ENCODE measurements around the gene MIPOL1.
"Not testable (repeated sequence)": the region's sequence is repeated elsewhere in the genome, so short reads cannot be mapped to it uniquely, and the experiment has no call there.

The MIPOL1 gene

DNA sequence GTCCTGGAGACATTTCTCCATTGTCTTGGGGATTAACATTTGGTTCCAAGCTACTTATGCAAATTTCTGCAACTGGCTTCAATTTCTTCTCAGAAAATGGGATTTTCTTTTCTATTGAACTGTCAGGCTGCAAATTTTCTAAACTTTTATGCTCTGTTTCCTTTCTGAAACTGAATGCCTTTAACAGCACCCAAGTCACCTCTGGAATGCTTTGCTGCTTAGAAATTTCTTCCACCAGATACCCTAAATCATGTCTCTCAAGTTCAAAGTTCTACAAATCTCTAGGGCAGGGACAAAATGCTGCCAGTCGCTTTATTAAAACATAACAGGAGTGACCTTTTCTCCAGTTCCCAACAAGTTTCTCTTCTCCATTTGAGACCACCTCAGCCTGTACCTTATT is 264.7 kb downstream of the MIPOL1 start:
- DNase-seq (ENCODE audit: low spot score in 2 of 2); H3K4me1 Mint-ChIP-seq; H3K27ac Mint-ChIP-seq; H3K36me3 Mint-ChIP-seq; ATAC-seq; H3K4me3 Mint-ChIP-seq: not testable (repeated sequence)
- peaks cover 31% of the 10 kb centered on the region for H3K9me3 Mint-ChIP-seq

DNA sequence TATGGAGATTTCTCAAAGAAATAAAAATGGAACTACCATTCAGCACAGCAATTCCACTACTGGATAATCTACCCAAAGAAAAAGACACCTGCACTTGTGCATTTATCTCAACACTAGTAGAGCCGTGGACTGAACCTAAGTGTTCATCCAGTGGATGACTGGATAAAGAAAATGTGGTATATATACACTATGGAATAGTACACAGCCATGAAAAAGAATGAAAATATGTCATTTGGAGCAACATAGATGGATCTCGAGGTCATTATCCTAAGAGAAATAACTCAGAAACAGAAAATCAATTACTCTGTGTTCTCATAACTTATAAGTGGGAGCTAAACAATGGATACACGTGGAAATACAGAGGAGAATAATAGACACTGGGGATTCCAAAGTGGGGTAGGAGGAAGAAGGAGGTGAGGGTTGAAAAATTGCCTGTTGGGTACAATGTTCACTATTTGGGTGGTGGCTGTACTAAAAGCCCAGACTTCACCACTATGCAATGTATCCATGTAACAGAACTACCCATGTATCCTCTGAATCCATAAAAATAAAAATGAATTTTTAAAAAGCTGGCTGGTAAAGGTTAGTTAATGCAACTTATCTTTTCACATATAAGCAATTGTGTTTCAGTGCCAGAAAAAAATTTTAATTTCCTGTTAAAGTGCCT is 266.6 kb downstream of the MIPOL1 start:
- ATAC-seq (no peak), DNase-seq (ENCODE audit: low spot score in 2 of 2) (no peak)
- no peak overlapping the region for H3K27ac Mint-ChIP-seq
- peaks cover 27% of the 10 kb centered on the region for H3K9me3 Mint-ChIP-seq
- no peak overlapping the region for H3K4me3 Mint-ChIP-seq
- no peaks in the 10 kb centered on the region for H3K36me3 Mint-ChIP-seq
- H3K4me1 Mint-ChIP-seq: no peaks in the 10 kb centered on the region

DNA sequence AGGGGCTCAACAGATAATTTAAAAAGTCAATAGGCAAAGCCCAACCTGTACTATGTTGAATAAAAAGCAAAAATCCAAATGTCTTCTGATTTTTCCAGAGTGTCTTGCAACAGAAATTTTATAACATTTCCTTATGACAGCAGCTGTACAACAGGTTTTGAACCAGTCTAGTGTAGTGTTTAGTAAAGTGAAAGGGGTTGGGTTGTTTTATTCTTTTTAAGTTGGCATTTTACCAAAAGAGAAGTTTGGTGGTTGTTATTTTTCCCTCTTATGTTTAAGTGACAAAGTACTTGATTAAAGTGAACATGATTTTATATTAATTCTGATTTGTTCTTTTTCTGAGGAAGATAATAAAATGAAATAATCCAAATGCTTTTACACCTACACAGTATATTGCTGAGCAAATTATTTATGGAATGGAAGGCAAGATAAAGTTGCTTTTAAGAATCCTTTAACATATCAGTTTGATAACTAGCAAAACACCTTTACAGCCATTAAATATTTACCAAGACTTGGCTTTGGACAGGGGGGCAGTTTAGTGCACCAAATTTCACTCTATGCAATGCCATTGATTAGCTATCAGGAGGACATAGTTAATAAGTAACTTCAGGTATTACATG is 268.4 kb downstream of the MIPOL1 start:
- peaks cover 27% of the 10 kb centered on the region for H3K9me3 Mint-ChIP-seq
- H3K27ac Mint-ChIP-seq: no peak overlapping the region
- no peaks in the 10 kb centered on the region for H3K4me1 Mint-ChIP-seq
- no peak overlapping the region for H3K4me3 Mint-ChIP-seq
- no peak for ATAC-seq
- DNase-seq (ENCODE audit: low spot score in 2 of 2): no peak
- no peaks in the 10 kb centered on the region for H3K36me3 Mint-ChIP-seq

DNA sequence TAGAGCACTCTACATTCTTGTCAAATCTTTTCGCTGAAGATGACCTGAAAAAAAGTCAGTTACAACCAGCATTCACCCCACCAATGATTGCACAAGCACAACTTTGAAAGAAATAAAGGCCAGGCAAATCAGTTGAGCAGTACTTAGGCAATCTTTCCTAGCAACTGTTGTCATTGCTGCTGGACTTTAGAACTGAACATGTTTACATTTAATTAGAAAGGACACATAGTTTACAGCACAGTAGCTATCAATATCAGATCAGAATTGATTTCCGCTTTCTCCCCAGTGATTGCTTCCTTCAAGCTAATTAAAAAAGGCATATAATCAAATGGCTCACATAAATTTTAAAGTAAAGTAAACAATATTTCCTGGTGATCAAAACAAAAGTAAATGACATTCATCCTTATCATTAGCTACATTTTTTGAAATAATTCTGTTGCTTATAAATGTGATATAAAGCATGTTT is 268.9 kb downstream of the MIPOL1 start:
- ATAC-seq (no peak), DNase-seq (ENCODE audit: low spot score in 2 of 2) (no peak)
- no peak overlapping the region for H3K27ac Mint-ChIP-seq
- no peaks in the 10 kb centered on the region for H3K36me3 Mint-ChIP-seq
- no peaks in the 10 kb centered on the region for H3K4me1 Mint-ChIP-seq
- H3K4me3 Mint-ChIP-seq: no peak overlapping the region
- H3K9me3 Mint-ChIP-seq: peaks cover 28% of the 10 kb centered on the region

DNA sequence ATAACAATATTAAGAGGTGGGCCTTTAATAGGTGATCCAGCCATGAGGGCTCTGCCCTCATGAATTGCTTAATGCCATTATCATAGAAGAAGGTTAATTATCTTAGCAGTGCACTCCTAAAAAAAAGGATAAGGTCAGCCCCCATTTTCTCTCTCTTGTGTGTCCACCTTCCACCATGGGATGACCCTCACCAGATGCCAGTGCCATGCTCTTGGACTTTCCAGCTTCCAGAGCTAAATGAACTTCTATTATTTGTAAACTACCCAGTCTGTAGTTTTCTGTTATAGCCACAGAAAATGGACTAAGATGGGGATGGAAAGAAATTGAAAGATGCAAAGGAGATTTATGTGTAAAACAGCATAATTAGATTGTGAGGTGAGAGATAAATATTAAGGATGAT is 271.9 kb downstream of the MIPOL1 start:
- DNase-seq (ENCODE audit: low spot score in 2 of 2) (no peak), ATAC-seq (no peak)
- H3K4me1 Mint-ChIP-seq: no peaks in the 10 kb centered on the region
- H3K36me3 Mint-ChIP-seq: no peaks in the 10 kb centered on the region
- no peak overlapping the region for H3K4me3 Mint-ChIP-seq
- H3K27ac Mint-ChIP-seq: no peak overlapping the region
- peaks cover 18% of the 10 kb centered on the region for H3K9me3 Mint-ChIP-seq

DNA sequence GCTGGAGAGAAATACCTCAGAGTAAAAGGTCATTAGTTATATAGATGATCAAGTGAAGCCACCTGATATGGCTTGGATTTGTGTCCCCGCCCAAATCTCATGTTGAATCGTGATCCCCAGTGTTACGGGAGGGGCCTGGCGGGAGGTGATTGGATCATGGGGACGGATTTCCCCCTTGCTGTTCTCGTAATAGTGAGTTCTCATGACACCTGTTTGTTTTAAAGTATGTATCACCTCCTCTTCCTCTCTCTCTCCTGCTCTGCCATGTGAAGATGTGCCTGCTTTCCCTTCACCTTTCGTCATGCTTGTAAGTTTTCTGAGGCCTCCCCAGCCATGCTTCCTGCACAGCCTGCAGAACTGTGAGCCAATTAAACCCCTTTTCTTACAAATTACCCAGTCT is 272.5 kb downstream of the MIPOL1 start:
- Mint-ChIP-seq H3K27ac (no peak overlapping the region), H3K36me3 (no peaks in the 10 kb centered on the region), H3K4me3 (no peak overlapping the region), H3K4me1 (no peaks in the 10 kb centered on the region), H3K9me3 (peaks cover 18% of the 10 kb centered on the region)
- ATAC-seq (no peak), DNase-seq (ENCODE audit: low spot score in 2 of 2) (no peak)

DNA sequence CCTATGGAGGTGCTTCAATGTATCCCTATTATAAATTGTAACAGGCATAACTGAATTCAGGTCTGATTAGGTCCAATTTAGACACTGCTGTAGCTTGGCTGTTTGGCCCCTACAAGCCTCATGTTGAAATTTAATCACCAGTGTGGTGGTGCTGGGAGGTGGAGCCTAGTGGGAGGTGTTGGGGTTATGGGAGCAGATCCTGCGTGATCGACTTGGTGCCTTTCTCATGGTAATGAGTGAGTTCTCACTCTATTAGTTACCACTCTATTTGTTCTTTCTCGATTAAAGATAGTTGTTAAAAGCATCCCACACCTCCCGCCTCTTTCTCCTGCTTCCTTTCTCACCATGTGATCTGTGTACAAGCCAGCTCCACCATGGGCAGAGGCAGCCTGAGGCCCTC is 275.2 kb downstream of the MIPOL1 start:
- peaks cover 24% of the 10 kb centered on the region for H3K9me3 Mint-ChIP-seq
- DNase-seq (ENCODE audit: low spot score in 2 of 2) (no peak), ATAC-seq (no peak)
- H3K36me3 Mint-ChIP-seq: no peaks in the 10 kb centered on the region
- H3K4me1 Mint-ChIP-seq: no peaks in the 10 kb centered on the region
- H3K27ac Mint-ChIP-seq: no peak overlapping the region
- no peak overlapping the region for H3K4me3 Mint-ChIP-seq

DNA sequence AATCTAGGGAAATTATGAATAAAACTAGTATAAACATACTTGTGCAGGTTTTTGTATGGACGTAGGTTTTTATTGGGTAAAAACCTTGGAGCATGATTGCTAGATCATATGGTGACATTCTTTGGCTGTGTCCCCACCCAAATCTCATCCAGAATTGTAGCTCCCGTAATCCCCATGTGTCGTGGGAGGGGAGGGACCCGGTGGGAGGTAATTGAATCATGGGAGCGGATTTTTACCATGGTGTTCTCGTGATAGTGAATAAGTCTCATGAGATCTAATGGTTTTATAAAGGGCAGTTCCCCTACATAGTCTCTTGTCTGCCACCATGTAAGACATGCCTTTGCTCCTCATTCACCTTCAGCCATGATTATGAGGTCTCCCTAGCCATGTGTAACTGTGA is 276.5 kb downstream of the MIPOL1 start:
- Mint-ChIP-seq H3K27ac (no peak overlapping the region), H3K9me3 (peaks cover 32% of the 10 kb centered on the region), H3K36me3 (no peaks in the 10 kb centered on the region), H3K4me1 (no peaks in the 10 kb centered on the region), H3K4me3 (no peak overlapping the region)
- no peak for DNase-seq (ENCODE audit: low spot score in 2 of 2)
- ATAC-seq: no peak

DNA sequence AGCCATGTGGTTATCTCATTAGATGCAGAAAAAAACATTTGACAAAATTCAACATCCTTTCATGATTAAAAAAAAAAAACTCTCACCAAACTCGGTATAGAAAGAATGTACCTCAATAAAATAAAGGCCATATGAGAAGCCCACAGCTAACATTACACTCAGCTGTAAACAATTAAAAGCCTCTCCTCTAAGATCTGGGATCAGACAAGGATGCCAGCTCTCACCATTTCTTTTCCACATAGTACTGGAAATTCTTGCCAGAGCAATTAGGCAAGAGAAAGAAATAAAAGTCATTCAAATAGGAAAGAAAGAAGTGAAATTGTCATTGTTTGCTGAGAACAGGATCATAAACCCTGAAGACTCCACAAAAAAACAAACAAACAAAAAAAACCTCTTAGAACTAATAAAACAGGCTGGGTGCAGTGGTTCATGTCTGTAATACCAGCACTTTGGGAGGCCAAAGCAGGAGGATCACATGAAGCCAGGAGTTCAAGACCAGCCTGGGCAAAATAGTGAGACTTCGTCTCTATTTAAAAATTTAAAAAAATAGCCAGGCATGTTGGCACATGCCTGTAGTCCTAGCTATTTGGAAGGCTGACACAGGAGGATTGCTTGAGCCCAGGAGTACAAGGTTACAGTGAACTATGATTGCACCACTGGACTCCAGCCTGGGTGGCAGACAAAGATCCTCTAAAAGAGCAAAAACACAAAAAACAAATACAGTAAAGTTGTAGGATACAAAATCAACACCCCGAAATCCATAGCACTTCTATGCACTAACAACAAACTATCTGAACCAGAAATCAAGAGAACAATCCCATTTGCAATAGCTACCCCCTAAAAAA is 282.9 kb downstream of the MIPOL1 start:
- no peak overlapping the region for H3K27ac Mint-ChIP-seq
- H3K4me1 Mint-ChIP-seq: no peaks in the 10 kb centered on the region
- H3K4me3 Mint-ChIP-seq: no peak overlapping the region
- peaks cover 32% of the 10 kb centered on the region for H3K9me3 Mint-ChIP-seq
- ATAC-seq (no peak), DNase-seq (ENCODE audit: low spot score in 2 of 2) (no peak)
- no peaks in the 10 kb centered on the region for H3K36me3 Mint-ChIP-seq

DNA sequence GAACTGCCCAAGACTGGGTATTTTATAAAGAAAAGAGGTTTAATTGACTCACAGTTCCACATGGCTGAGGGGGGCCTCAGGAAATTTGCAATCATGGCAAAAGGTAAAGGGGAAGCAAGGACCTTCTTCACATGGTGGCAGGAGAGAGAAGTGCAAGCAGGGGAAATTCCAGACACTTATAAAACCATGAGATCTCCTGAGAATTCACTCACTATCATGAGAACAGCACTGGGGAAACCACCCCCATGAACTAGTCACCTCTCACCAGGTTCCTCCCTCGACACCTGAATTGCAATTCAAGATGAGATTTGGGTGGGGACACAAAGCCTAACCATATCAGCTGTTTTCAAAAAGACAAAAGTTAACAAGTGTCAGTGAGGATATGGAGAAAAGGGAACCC is 284.7 kb downstream of the MIPOL1 start:
- H3K9me3 Mint-ChIP-seq: peaks cover 36% of the 10 kb centered on the region
- ATAC-seq (no peak), DNase-seq (ENCODE audit: low spot score in 2 of 2) (no peak)
- no peaks in the 10 kb centered on the region for H3K36me3 Mint-ChIP-seq
- no peaks in the 10 kb centered on the region for H3K4me1 Mint-ChIP-seq
- H3K27ac Mint-ChIP-seq: no peak overlapping the region
- no peak overlapping the region for H3K4me3 Mint-ChIP-seq

DNA sequence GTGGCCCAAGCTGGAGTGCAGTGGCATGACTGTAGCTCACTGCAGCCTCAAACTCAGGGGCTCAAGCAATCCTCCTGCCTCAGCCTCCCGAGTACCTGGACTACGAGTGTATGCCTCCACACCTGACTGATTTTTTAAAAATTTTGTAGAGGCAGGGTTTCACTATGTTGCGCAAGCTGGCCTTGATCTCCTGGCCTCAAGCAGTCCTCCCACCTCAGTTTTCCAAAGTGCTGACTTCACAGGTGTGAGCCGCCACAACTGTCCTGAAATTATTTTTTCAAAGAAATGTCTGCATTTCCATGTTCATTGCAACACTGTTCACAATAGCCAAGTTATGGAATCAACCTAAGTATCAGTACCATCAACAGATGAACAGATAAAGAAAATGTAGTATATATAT is 285.9 kb downstream of the MIPOL1 start:
- Mint-ChIP-seq H3K9me3 (peaks cover 31% of the 10 kb centered on the region), H3K4me3 (no peak overlapping the region), H3K36me3 (no peaks in the 10 kb centered on the region), H3K4me1 (no peaks in the 10 kb centered on the region), H3K27ac (no peak overlapping the region)
- no peak for ATAC-seq
- DNase-seq (ENCODE audit: low spot score in 2 of 2): no peak

DNA sequence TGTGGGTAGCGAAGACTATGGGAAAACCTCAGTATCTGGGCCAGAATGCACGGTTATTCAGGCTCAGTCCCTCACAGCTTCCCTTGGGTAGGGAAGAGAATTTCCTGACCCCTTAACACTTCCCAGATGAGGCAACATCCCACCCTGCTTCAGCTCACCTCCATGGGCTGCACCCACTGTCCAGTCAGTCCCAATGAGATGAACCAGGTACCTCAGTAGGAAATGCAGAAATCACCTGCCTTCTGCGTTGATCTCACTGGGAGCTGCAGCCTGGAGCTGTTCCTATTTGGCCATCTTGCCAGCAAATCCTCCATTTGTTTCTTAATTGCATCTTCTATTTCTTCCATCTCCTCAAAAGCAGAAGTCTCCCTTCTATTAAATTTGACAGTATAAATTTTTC is 292.9 kb downstream of the MIPOL1 start:
- Mint-ChIP-seq H3K9me3 (peaks cover 21% of the 10 kb centered on the region), H3K27ac (no peak overlapping the region)
- no peak for ATAC-seq

DNA sequence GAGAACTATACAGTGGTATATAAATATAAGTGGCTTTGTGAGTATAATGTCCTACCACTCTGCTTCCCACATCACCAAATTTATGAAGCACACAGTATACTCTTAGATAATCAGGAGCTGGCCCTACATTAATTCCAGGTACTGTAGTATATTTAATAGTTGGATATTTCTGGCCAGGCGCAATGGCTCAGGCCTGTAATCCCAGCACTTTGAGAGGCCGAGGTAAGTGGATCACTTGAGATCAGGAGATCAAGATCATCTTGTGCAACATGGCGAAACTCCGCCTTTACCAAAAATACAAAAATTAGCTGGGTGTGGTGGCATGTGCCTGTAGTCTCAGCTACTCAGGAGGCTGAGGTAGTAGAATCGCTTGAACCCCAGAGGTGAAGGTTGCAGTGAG is 293.3 kb downstream of the MIPOL1 start:
- H3K4me3 Mint-ChIP-seq: no peak overlapping the region
- H3K9me3 Mint-ChIP-seq: peaks cover 21% of the 10 kb centered on the region
- H3K4me1 Mint-ChIP-seq: no peaks in the 10 kb centered on the region
- no peaks in the 10 kb centered on the region for H3K36me3 Mint-ChIP-seq
- ATAC-seq (no peak), DNase-seq (ENCODE audit: low spot score in 2 of 2) (no peak)
- H3K27ac Mint-ChIP-seq: no peak overlapping the region

More for the DNA sequence above, 292.9 kb downstream of the MIPOL1 start:
- no peaks in the 10 kb centered on the region for H3K4me1 Mint-ChIP-seq
- no peak overlapping the region for H3K4me3 Mint-ChIP-seq
- DNase-seq (ENCODE audit: low spot score in 2 of 2): no peak
- H3K36me3 Mint-ChIP-seq: no peaks in the 10 kb centered on the region

DNA sequence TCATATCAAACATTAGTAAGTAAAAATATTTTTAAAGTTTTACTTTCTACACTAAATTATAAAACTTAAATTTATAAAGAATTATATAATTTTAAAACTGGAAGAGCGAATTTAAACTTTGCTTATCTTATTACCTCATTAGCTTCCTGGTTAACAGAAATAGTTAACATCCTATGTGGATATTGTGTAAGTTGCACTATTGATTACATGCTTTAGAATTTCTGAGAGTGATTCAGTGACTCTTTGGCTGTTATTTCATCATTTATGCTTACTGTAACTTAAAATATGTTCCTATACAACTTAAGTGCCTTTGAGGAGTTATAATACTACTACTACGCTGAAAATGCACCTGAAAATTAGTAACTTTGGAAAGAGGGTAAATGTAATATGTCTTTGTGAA is 295.9 kb downstream of the MIPOL1 start:
- H3K4me3 Mint-ChIP-seq: no peak overlapping the region
- peaks cover 12% of the 10 kb centered on the region for H3K9me3 Mint-ChIP-seq
- H3K36me3 Mint-ChIP-seq: no peaks in the 10 kb centered on the region
- DNase-seq (ENCODE audit: low spot score in 2 of 2) (no peak), ATAC-seq (no peak)
- no peaks in the 10 kb centered on the region for H3K4me1 Mint-ChIP-seq
- H3K27ac Mint-ChIP-seq: no peak overlapping the region

DNA sequence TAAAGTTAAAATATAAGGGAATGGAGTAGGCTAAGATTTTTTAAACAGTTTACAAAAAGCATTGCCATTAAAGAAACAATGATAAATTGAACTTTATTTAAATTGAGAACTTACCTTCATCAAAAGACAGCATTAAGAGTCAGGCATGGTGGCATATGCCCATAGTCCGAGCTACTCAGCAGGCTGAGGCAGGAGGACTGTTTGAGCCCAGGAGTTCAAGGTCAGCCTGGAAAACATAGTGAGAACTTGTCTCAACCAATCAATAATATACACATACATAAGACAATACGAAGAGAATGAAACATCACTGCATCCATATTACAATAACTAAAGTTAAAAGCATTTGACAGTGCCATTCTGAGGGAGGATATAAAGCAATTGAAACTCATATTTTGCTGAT is 299.7 kb downstream of the MIPOL1 start:
- no peak for DNase-seq (ENCODE audit: low spot score in 2 of 2)
- no peak overlapping the region for H3K4me3 Mint-ChIP-seq
- no peak for ATAC-seq
- no peaks in the 10 kb centered on the region for H3K36me3 Mint-ChIP-seq
- no peaks in the 10 kb centered on the region for H3K4me1 Mint-ChIP-seq
- H3K9me3 Mint-ChIP-seq: peaks cover 3% of the 10 kb centered on the region
- no peak overlapping the region for H3K27ac Mint-ChIP-seq

DNA sequence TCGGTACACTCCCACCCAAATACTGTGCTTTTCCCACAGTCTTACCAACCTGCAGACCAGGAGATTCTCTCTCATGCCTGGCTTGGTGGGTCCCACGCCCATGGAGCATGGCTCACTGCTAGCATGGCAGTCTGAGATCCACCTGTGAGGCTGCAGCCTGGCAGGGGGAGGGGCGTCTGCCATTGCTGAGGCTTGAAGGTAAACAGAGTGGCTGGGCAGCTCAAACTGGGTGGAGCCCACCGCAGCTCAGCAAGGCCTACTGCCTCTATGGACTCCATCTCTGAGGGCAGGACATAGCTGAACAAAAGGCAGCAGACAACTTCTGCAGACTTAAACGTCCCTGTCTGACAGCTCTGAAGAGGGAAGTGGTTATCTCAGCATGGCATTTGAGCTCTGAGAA is 304.1 kb downstream of the MIPOL1 start:
- Mint-ChIP-seq H3K36me3 (no peaks in the 10 kb centered on the region), H3K4me1 (no peaks in the 10 kb centered on the region), H3K4me3 (no peak overlapping the region), H3K27ac (no peak overlapping the region), H3K9me3 (peaks cover 9% of the 10 kb centered on the region)
- ATAC-seq: no peak
- DNase-seq (ENCODE audit: low spot score in 2 of 2): no peak
